OCI-LY1 (cell line): ENCODE data around the gene CERK.

Experiments used
- EZH2 ChIP-seq: fragments of 200-600 bp; sonication (generic), shearing (Covaris generic); IDR thresholded peaks from 2 replicates; pipeline ENCODE4 v1.8.0; 2017; ENCODE audit warnings: borderline replicate concordance, mixed run types, mild to moderate bottlenecking, antibody characterized with exemption, low read length, moderate library complexity, mixed read lengths
- TF ChIP-seq, protein P1 (sequence below): fragments of 200-600 bp; sonication (generic), shearing (Covaris generic); IDR thresholded peaks from 2 replicates; pipeline ENCODE4 v1.5.1; 2017; ENCODE audit warnings: mild to moderate bottlenecking, antibody characterized with exemption, low read length, moderate library complexity, mixed read lengths

DNA sequence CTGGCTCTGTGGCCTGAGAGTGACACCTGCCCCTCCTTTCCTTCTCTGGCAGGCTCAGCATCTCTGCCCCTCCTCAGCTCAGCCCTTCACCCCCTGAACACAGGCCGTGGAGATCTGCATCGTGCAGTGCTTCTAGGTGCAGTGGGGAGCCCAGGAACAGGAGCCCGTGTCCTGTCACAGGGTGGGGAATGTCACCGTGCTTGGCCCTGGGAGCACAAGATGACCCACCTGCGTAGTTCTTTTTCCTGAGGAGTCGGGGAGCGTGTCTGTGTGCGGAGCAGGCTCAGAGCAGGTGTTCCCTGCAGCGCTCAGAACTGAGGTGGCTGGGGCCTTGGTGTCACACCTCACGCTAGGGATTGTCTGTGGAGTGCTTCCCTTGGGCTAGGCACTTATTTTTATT lies 35.0 kb upstream of the CERK start:
- TF ChIP-seq, protein P1, sequence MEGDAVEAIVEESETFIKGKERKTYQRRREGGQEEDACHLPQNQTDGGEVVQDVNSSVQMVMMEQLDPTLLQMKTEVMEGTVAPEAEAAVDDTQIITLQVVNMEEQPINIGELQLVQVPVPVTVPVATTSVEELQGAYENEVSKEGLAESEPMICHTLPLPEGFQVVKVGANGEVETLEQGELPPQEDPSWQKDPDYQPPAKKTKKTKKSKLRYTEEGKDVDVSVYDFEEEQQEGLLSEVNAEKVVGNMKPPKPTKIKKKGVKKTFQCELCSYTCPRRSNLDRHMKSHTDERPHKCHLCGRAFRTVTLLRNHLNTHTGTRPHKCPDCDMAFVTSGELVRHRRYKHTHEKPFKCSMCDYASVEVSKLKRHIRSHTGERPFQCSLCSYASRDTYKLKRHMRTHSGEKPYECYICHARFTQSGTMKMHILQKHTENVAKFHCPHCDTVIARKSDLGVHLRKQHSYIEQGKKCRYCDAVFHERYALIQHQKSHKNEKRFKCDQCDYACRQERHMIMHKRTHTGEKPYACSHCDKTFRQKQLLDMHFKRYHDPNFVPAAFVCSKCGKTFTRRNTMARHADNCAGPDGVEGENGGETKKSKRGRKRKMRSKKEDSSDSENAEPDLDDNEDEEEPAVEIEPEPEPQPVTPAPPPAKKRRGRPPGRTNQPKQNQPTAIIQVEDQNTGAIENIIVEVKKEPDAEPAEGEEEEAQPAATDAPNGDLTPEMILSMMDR, result no peak
- TF ChIP-seq EZH2, result no peak
